GM12878 (cell line): ENCODE measurements around the gene SMO. TPM values are rescaled to one million over a fixed set of nuclear protein-coding genes. Genes with fewer than 3 reads are reported as not detected.

ENCODE experiments used
- ATAC-seq: fragments of 200-7000 bp; cut with Tn5 transposase; 3 replicates; pipeline ENCODE4 v1.9.1; 2020; ENCODE audit warnings: mild to moderate bottlenecking, moderate library complexity
- BruUV-seq: library from RNA; stranded (reverse); fragments of 400-500 nt; replicated peaks from 2 replicates; lab custom pipeline; 2021; lab: Mats Ljungman, UMichigan
- CTCF ChIA-PET: fragments of 300-600 bp; sonication (Branson Sonifier 250); formaldehyde crosslinking; extraction: SDS; loops from one replicate; lab custom pipeline; 2021; ENCODE audit warnings: inconsistent platforms; lab: Yijun Ruan, JAX
- POLR2A ChIA-PET: fragments of 350-600 bp; formaldehyde crosslinking; extraction: SDS; loops from one replicate; lab custom pipeline; 2021; ENCODE audit warnings: inconsistent platforms; lab: Charles Lee
- RAD21 ChIA-PET: fragments of 300-600 bp; sonication (Branson Sonifier 250); formaldehyde crosslinking; loops from one replicate; lab custom pipeline; 2023; ENCODE audit warnings: antibody characterized with exemption; ENCODE audit not compliant: unreplicated experiment; lab: Charles Lee
- SMC1A ChIA-PET: fragments of 300-600 bp; sonication (Branson Sonifier 250); formaldehyde crosslinking; loops from one replicate; lab custom pipeline; 2023; ENCODE audit not compliant: unreplicated experiment, uncharacterized antibody; lab: Charles Lee
- DNase-seq: peaks from one replicate; pipeline ENCODE4 v3.0.0-alpha.2; 2011; ENCODE audit warnings: low read depth, low spot score
- FAIRE-seq: peaks from 3 replicates; lab custom pipeline; 2011; peaks lifted over from hg19 to GRCh38; lab: Jason Lieb, UNC
- H2AFZ ChIP-seq: 2 replicates; pipeline ENCODE4 v1.6.0; 2011; ENCODE audit warnings: low read depth, low read length, control low read depth; ENCODE audit not compliant: control insufficient read depth
- H3K27ac ChIP-seq: 2 replicates; pipeline ENCODE4 v1.5.1; 2011; ENCODE audit warnings: control low read depth; ENCODE audit not compliant: control insufficient read depth, insufficient read depth
- H3K27me3 ChIP-seq, 2 experiments: replicated peaks in 1 of 2; 2 replicates each; pipeline versions ENCODE4 v1.6.0 to v1.6.1; 2011; ENCODE audit warnings: low read length in 1 of 2; ENCODE audit not compliant: control insufficient read depth in 2 of 2, insufficient read depth in 2 of 2
- H3K36me3 ChIP-seq, 2 experiments: 2 replicates each; pipeline ENCODE4 v1.5.1; 2011; ENCODE audit warnings: low read length in 1 of 2; ENCODE audit not compliant: control insufficient read depth in 2 of 2, insufficient read depth in 2 of 2
- H3K4me1 ChIP-seq: 2 replicates; pipeline ENCODE4 v1.6.1; 2011; ENCODE audit warnings: mild to moderate bottlenecking, low read length, moderate library complexity, mixed read lengths; ENCODE audit not compliant: control insufficient read depth, insufficient read depth
- H3K4me2 ChIP-seq: 2 replicates; pipeline ENCODE4 v1.6.0; 2011; ENCODE audit warnings: control low read depth; ENCODE audit not compliant: control insufficient read depth, insufficient read depth
- H3K4me3 ChIP-seq: fragments of 200-600 bp; sonication (generic); 2 replicates; pipeline ENCODE4 v1.5.1; 2016
- H3K79me2 ChIP-seq: 2 replicates; pipeline ENCODE4 v1.6.0; 2011; ENCODE audit warnings: low read length; ENCODE audit not compliant: control insufficient read depth, insufficient read depth
- H3K9ac ChIP-seq: 2 replicates; pipeline ENCODE4 v1.8.0; 2011; ENCODE audit warnings: low read length, control low read depth, mixed read lengths; ENCODE audit not compliant: control insufficient read depth, insufficient read depth
- H3K9me3 ChIP-seq: replicated peaks from 3 replicates; pipeline ENCODE4 v1.5.1; 2011; ENCODE audit warnings: mild to moderate bottlenecking, low read length; ENCODE audit not compliant: control insufficient read depth, insufficient read depth
- H4K20me1 ChIP-seq: 2 replicates; pipeline ENCODE4 v1.6.0; 2011; ENCODE audit not compliant: control insufficient read depth, insufficient read depth
- BHLHE40 ChIP-seq, 2 experiments: fragments of 450-650 bp in 1 of 2; IDR thresholded peaks; 2 replicates each; pipeline ENCODE4 v1.6.1; 2011 to 2017; ENCODE audit warnings: low read depth in 2 of 2, borderline replicate concordance in 1 of 2, improper control_type of control experiment in 1 of 2, low read length in 1 of 2, mild to moderate bottlenecking in 1 of 2
- EED ChIP-seq: sonication (generic); IDR thresholded peaks from 2 replicates; pipeline ENCODE4 v1.6.1; 2016; ENCODE audit warnings: antibody characterized with exemption, low read depth
- EGR1 ChIP-seq, 2 experiments: IDR thresholded peaks; 1 replicate in 1 of 2; 2 replicates in 1 of 2; pipeline ENCODE4 v1.6.1; 2011 to 2012; ENCODE audit warnings: low read depth in 2 of 2, low read length in 2 of 2, borderline replicate concordance in 1 of 2, mild to moderate bottlenecking in 1 of 2, moderate library complexity in 1 of 2
- HDAC2 ChIP-seq: fragments of 200-600 bp; sonication (generic); IDR thresholded peaks from 2 replicates; pipeline ENCODE4 v1.6.1; 2017
- HDAC6 ChIP-seq: fragments of 200-600 bp; sonication (generic); IDR thresholded peaks from one replicate; pipeline ENCODE4 v1.8.0; 2017; ENCODE audit warnings: antibody characterized with exemption; ENCODE audit not compliant: unreplicated experiment
- IKZF2 ChIP-seq, 2 experiments: fragments of 450-650 bp; IDR thresholded peaks; 2 replicates each; pipeline ENCODE4 v1.6.1; 2017; ENCODE audit warnings: mild to moderate bottlenecking in 2 of 2, moderate library complexity in 2 of 2
- NFIC ChIP-seq: IDR thresholded peaks from 2 replicates; pipeline ENCODE4 v1.6.1; 2012; ENCODE audit warnings: low read depth, mild to moderate bottlenecking, inconsistent platforms, low read length, moderate library complexity
- NFYA ChIP-seq: IDR thresholded peaks from 2 replicates; pipeline ENCODE4 v1.6.1; 2011; ENCODE audit warnings: low read depth, mild to moderate bottlenecking, low read length, improper control_type of control experiment, borderline replicate concordance
- PAX5 ChIP-seq: IDR thresholded peaks from 2 replicates; pipeline ENCODE4 v1.6.1; 2011; ENCODE audit warnings: low read depth, low read length, borderline replicate concordance
- POLR2A ChIP-seq: IDR thresholded peaks from 2 replicates; pipeline ENCODE4 v1.6.1; 2011; ENCODE audit warnings: low read depth, mild to moderate bottlenecking, low read length
- POU2F2 ChIP-seq: IDR thresholded peaks from 3 replicates; pipeline ENCODE4 v1.6.1; 2011; ENCODE audit warnings: low read depth, mild to moderate bottlenecking, low read length, borderline replicate concordance
- RAD51 ChIP-seq: fragments of 450-650 bp; IDR thresholded peaks from 2 replicates; pipeline ENCODE4 v1.6.1; 2016; ENCODE audit warnings: moderate library complexity, mild to moderate bottlenecking, inconsistent platforms
- RUNX3 ChIP-seq: IDR thresholded peaks from 2 replicates; pipeline ENCODE4 v1.6.1; 2012; ENCODE audit warnings: low read length, inconsistent platforms
- SIX5 ChIP-seq: IDR thresholded peaks from 2 replicates; pipeline ENCODE4 v1.6.1; 2011; ENCODE audit warnings: mild to moderate bottlenecking, low read depth, low read length, moderate library complexity; ENCODE audit not compliant: severe bottlenecking
- STAT1 ChIP-seq: fragments of 450-650 bp; conservative IDR thresholded peaks from 2 replicates; pipeline ENCODE4 v1.6.1; 2014; ENCODE audit warnings: antibody characterized with exemption, mild to moderate bottlenecking
- SUPT20H ChIP-seq: IDR thresholded peaks from 2 replicates; pipeline ENCODE4 v1.6.1; 2011; ENCODE audit warnings: low read depth, mild to moderate bottlenecking, low read length, moderate library complexity, borderline replicate concordance; ENCODE audit not compliant: control insufficient read depth
- ZZZ3 ChIP-seq: IDR thresholded peaks from 2 replicates; pipeline ENCODE4 v1.6.1; 2011; ENCODE audit warnings: low read depth; ENCODE audit not compliant: control insufficient read depth, insufficient read length
- WGBS: methylation state at CpG from one replicate; pipeline ENCODE4 v1.1.6; 2016; ENCODE audit warnings: low lambda C conversion rate; ENCODE audit not compliant: insufficient replicate concordance, insufficient coverage; ENCODE audit errors: missing lambda C conversion rate; 5-methylcytosine and 5-hydroxymethylcytosine counted together
- in situ Hi-C: fragments of 300-500 bp; cut with MboI; formaldehyde crosslinking; loops from 9 replicates; pipeline ENCODE4 v1.14.3; 2018; ENCODE audit warnings: mixed read lengths
- intact Hi-C: fragments of 100-400 bp; cut with micrococcal nuclease; formaldehyde crosslinking; loops from one replicate; pipeline ENCODE4 v1.14.2; 2022; ENCODE audit not compliant: unreplicated experiment
- polyA plus RNA-seq, 11 experiments: library from polyadenylated mRNA; depleted of rRNA in 4 of 11; unstranded in 6 of 11; stranded (reverse) in 5 of 11; fragments of >200 nt; fragmentation: Nextera tagmentation in 4 of 11; fragmentation: Illumina TruSeq in 1 of 11; extraction: Ambion mirVana in 4 of 11; extraction: Trizol in 1 of 11; gene quantifications; 1 replicate in 1 of 11; 2 replicates in 10 of 11; pipeline versions ENCODE4 v1.2.1 to v1.2.3, GENCODE V29; 2011 to 2016; ENCODE audit warnings: inconsistent platforms in 2 of 11, missing spikeins in 2 of 11, low read depth in 1 of 11
- total RNA-seq, 4 experiments: library from RNA; depleted of rRNA in 3 of 4; stranded (reverse); fragments of >200 nt in 3 of 4; fragmentation: Illumina TruSeq in 1 of 4; extraction: Trizol in 1 of 4; gene quantifications; 2 replicates each; pipeline versions ENCODE4 v1.2.1 to v1.2.3, GENCODE V29; 2013 to 2021
- TF ChIP-seq, protein P1 (sequence below), 3 experiments: IDR thresholded peaks in 2 of 3; conservative IDR thresholded peaks in 1 of 3; 2 replicates each; pipeline ENCODE4 v1.5.1; 2011; ENCODE audit warnings: low read depth in 3 of 3, low read length in 3 of 3, mild to moderate bottlenecking in 3 of 3, control low read depth in 2 of 3, moderate library complexity in 2 of 3, inconsistent platforms in 1 of 3, mixed read lengths in 1 of 3; ENCODE audit not compliant: control insufficient read depth in 2 of 3, insufficient read depth in 1 of 3; ENCODE audit errors: extremely low read depth in 1 of 3
- TF ChIP-seq, protein P2 (sequence below): IDR thresholded peaks from 2 replicates; pipeline ENCODE4 v1.6.1; 2011; ENCODE audit warnings: low read depth, mild to moderate bottlenecking, low read length, moderate library complexity, borderline replicate concordance; ENCODE audit errors: extremely low read depth
- TF ChIP-seq, protein P3 (sequence below): IDR thresholded peaks from 2 replicates; pipeline ENCODE4 v1.6.1; 2012; ENCODE audit warnings: low read length, inconsistent platforms

SMO gene
- total and polyA plus RNA-seq, 10 of the 15 experiments (the other 5 are each of a cell fraction or from before 2014, with no cell fraction given), result 0.40 to 11.2 (median 2.6) TPM

DNA sequence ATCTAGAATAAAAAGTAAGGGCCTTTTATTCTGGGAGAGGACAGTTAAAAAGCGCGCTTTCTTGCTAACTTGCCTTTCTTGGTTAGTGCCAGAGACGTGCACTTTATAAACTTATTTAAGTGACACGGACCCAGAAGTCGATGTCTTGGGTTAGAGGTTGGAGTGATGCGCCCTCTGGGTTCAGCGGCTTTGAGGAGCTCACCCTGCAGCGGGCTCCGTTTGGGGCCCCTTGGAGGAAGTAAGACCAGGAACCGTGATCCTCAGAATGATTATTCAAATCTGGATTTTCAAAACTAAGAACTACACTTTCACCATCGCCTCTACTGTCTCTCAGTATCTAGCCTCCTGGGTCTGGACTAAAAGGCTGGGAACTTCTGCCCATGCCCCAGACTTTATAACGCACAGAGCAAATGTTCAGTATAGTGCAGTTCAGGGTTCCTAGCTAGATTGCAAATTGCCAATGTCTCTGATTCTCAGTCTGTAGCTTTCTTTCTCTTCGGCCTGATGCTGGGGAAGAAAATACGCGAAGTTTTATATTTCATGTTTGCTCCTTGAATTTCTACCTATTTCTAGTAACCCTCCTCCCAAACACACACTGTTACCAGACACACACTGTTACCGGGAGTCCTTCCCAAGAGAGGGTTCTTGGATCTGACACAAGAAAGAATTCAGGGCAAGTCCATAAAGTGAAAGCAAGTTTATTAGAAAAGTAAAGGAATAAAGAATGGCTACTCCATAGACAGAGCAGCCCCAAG, 18.6 kb upstream of the SMO start:
- Histone ChIP-seq H3K27ac (peak overlapping the region; percentile 77), H3K9ac (peak overlapping the region; percentile 66)
- WGBS, result 21% methylated on average over 16 of the region's 16 CpGs
- TF ChIP-seq POLR2A (peak; percentile 6; the same call in 1 of the 2 replicates), ZZZ3 (no peak), NFYA (no peak), RUNX3 (peak; percentile 58), RAD51 (no peak), SIX5 (no peak), EGR1 (IDR thresholded peaks at IDR 0.05; ENCODE audit: borderline replicate concordance in 1 of 2, low read depth in 2 of 2, low read length in 2 of 2) (no peak), NFIC (peak; percentile 75; the same call in 1 of the 2 replicates), PAX5 (no peak), STAT1 (no peak), IKZF2 (IDR thresholded peaks at IDR 0.05) (no peak), EED (peak; percentile 65), HDAC2 (no peak), POU2F2 (peak; percentile 59; the same call in 2 of the 3 replicates), BHLHE40 (IDR thresholded peaks at IDR 0.05; ENCODE audit: borderline replicate concordance in 1 of 2, low read depth in 2 of 2, low read length in 1 of 2) (peak in 1 of 2 experiments; percentile 46; a peak in 1 of 4 replicates), HDAC6 (no peak), SUPT20H (no peak)
- TF ChIP-seq, protein P1, sequence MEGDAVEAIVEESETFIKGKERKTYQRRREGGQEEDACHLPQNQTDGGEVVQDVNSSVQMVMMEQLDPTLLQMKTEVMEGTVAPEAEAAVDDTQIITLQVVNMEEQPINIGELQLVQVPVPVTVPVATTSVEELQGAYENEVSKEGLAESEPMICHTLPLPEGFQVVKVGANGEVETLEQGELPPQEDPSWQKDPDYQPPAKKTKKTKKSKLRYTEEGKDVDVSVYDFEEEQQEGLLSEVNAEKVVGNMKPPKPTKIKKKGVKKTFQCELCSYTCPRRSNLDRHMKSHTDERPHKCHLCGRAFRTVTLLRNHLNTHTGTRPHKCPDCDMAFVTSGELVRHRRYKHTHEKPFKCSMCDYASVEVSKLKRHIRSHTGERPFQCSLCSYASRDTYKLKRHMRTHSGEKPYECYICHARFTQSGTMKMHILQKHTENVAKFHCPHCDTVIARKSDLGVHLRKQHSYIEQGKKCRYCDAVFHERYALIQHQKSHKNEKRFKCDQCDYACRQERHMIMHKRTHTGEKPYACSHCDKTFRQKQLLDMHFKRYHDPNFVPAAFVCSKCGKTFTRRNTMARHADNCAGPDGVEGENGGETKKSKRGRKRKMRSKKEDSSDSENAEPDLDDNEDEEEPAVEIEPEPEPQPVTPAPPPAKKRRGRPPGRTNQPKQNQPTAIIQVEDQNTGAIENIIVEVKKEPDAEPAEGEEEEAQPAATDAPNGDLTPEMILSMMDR (IDR thresholded peaks at IDR 0.05 in 2 of 3, conservative IDR thresholded peaks at IDR 0.05 in 1 of 3; ENCODE audit: control insufficient read depth in 2 of 3, extremely low read depth in 1 of 3, insufficient read depth in 1 of 3, low read depth in 3 of 3, low read length in 3 of 3), result peak in 1 of 3 experiments; percentile 12; a peak in 1 of 6 replicates
- TF ChIP-seq, protein P2, sequence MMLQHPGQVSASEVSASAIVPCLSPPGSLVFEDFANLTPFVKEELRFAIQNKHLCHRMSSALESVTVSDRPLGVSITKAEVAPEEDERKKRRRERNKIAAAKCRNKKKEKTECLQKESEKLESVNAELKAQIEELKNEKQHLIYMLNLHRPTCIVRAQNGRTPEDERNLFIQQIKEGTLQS, result no peak
- TF ChIP-seq, protein P3, sequence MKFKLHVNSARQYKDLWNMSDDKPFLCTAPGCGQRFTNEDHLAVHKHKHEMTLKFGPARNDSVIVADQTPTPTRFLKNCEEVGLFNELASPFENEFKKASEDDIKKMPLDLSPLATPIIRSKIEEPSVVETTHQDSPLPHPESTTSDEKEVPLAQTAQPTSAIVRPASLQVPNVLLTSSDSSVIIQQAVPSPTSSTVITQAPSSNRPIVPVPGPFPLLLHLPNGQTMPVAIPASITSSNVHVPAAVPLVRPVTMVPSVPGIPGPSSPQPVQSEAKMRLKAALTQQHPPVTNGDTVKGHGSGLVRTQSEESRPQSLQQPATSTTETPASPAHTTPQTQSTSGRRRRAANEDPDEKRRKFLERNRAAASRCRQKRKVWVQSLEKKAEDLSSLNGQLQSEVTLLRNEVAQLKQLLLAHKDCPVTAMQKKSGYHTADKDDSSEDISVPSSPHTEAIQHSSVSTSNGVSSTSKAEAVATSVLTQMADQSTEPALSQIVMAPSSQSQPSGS, result no peak

More for the DNA sequence above, 18.6 kb upstream of the SMO start:
- in situ Hi-C loops (no loop called here), intact Hi-C loops (no loop called here)
- ChIA-PET CTCF (interaction anchor here (0.6 to 2.4 kb wide), 14 partner anchors 9 to 287 kb away, joined by 3 to 9 read pairs (median 4); no protein-coding TSS in a partner anchor), RAD21 (interaction anchor here (0.8 to 1.6 kb wide), 4 partner anchors 12 to 96 kb away, joined by 3 to 7 read pairs (median 4); no protein-coding TSS in a partner anchor), POLR2A (interaction anchor here (0.7 to 5.3 kb wide), 4 partner anchors 20 to 307 kb away, joined by 3 to 32 read pairs (median 3); partner anchors contain the start of gene ATP6V1F), SMC1A (interaction anchor here (0.6 to 3.3 kb wide), 13 partner anchors 10 to 206 kb away, joined by 3 to 9 read pairs (median 3); no protein-coding TSS in a partner anchor)
- H3K4me3 ChIP-seq, result peak overlapping the region; percentile 52
- no peaks in the 10 kb centered on the region for H4K20me1 ChIP-seq
- ATAC-seq (peak; percentile 83), DNase-seq (no peak), FAIRE-seq (peak; percentile 35)
- peak overlapping the region; percentile 80 for H3K4me2 ChIP-seq
- H2AFZ ChIP-seq, result peak overlapping the region; percentile 44; the same call in 1 of the 2 replicates
- H3K27me3 ChIP-seq, result no peaks in the 10 kb centered on the region
- no peaks in the 10 kb centered on the region for H3K79me2 ChIP-seq
- no TSS peak for BruUV-seq
- H3K36me3 ChIP-seq, result peaks cover 11 to 12% of the 10 kb centered on the region in 2 experiments; a peak in 3 of 4 replicates
- no peaks in the 10 kb centered on the region for H3K9me3 ChIP-seq
- H3K4me1 ChIP-seq, result peaks cover 30% of the 10 kb centered on the region
